Pons (tissue), 1 donor: ENCODE measurements around the gene ZC2HC1B.
"Not testable (repeated sequence)": the region's sequence is repeated elsewhere in the genome, so short reads cannot be mapped to it uniquely, and the experiment has no call there.

ENCODE experiments used
- DNase-seq: peaks from one replicate; pipeline ENCODE4 v3.0.0-alpha.2; 2016; ENCODE audit warnings: low spot score

The ZC2HC1B gene, protein sequence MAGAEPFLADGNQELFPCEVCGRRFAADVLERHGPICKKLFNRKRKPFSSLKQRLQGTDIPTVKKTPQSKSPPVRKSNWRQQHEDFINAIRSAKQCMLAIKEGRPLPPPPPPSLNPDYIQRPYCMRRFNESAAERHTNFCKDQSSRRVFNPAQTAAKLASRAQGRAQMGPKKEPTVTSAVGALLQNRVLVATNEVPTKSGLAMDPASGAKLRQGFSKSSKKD

DNA sequence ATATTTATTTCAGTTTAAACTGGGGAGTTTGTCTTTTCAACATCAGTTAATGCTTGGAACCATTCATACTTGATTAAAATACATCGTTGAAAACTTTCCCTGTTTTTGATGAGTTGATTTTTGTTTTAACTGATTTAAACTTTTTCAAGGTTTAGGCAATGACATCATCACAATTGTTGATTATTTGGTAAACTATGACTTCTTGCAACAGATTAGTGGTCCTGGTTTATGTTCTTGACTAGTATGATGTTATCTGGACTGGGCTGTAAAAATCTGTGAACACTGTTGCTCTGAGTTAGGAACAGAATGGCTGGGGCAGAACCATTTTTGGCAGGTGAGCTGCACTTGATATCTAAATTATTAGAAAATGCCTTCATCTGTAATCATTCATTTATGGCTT is at the start of gene ZC2HC1B:
Gene ZC2HC1B (plus strand): TSS at position 241 of the 400 bp plus-strand sequence. CDS start 66 bp downstream, at position 307.
- no peak for DNase-seq

DNA sequence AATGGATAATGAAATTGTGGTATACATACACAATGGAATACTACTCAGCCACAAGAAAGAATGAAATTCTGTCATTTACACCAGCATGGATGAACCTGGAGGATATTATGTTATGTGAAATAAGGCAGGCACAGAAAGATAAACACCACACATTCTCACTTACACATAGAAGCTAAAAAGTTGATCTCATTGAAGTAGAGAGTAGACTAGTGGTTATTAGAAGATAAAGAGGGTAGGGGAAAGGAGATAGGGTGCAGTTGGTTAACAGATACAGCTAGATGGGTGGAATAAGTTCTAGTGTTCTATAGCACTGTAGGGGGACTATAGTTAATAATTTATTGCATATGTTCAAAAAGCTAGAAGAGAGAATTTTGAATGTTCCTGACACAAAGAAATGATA is 46.7 kb upstream of the ZC2HC1B start:
- DNase-seq = no peak

DNA sequence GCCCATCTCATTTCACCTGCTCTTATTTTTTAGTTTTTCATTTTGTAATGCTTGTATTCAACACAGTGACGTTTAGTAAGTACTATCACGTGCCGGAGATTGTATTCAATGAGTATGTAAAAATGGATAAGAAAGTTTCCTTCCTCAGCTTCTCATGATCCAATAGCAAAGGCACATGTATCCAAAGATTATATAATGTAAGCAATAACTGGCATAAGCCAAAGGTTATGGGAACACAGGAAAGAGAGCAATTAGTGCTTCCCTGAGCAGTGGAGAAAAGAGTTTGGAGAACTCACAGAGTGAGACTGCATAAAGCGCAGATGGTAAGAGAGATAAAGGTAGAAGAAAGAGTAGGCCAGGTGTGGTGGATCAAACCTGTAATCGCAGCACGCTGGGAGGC is 42.9 kb upstream of the ZC2HC1B start:
- DNase-seq = no peak

DNA sequence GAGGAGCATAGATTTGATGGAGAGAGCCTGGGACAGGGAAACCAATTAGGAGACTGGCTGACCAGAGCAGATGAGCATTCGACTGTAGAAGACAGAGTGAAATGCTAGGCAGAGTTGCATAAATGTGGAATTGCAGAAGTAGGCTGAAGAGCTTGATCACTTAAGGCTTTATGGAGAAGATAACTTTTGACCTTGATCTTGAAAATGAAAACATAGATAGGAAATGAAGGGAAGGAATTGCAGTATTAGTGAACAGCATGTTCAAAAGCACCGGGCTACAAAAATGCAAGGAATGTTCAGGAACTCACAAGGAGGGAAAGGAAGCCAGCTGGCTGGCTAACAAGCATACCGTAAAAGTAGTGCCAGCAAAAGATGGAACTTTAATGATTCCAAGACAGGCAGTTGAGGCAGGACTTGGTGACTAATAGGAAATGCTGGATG is 41.7 kb upstream of the ZC2HC1B start:
- no peak for DNase-seq

DNA sequence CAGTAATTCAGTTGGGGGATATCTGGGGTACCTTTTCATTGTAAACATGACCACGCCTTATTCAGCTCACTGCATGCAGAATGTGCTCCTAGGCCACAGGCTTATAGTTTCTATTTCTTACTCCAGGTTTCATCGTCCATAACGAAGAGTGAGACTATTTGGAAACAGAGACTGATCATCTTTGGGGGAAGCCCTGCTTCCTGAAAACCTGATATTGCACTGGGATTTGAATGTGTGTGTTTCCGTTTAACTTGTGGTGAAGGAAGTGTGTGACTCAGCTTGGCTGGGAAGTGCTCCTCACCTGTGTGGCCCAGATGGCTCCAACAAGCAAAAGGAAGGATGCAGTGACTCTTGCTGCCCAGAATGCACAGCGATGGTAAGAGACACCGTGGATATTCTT is 40.7 kb upstream of the ZC2HC1B start:
- peak; percentile 6 for DNase-seq

DNA sequence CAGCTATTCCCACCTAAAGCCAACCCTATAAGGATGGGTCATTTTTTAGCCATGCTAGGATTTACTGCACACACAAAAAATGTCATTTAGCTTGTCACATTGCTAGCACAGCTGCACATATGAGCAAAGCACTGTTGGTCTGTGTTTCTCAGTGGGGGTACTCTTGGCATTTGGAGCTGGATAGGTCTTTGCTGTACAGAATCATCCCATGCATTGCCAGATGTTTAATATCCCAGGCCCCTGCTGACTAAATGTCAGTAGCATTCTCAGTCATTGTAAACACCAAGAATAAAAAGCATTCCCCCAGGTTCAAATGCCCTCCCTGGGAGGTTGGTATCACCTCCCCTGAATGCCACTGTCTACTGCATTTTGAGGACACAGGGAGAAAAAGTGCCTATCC is 35.7 kb upstream of the ZC2HC1B start:
- DNase-seq = no peak

DNA sequence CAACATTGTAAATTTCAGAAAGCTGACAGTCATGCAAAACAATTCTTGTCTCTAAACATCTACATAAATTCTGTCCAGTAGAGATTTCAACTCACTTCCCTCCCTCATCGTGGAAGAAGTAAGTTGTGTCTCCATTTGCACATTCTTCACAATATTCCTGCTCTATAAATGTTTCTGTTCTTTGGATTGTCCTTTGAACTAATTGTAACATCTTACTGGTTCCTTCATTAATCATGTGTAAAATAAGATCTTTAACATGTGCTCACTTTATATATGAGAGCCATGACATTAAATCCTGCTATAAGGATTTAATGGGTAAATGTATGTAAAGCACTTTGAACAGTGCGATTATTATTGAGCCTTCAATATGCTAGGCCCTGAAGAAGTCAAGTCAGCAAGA is 28.1 kb upstream of the ZC2HC1B start:
- no peak for DNase-seq

DNA sequence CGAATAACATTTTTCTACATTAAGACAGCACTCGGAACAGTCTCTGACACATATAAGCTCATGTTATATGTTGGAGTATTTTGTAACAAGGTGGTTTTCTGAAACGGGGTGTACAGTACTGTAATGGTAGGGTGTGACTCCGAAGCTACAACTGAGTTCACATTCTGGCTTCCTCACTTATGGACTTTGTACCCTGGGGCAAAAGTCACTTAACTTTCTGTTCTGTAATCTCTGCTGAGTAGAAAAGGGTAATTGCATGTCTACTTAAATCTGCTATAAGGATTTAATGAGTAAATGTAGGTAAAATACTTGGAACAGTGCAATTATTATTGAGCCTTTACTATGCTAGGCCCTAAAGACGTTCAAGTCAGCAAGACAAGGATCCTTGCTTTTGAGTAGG is 25.9 kb upstream of the ZC2HC1B start:
- no peak for DNase-seq

DNA sequence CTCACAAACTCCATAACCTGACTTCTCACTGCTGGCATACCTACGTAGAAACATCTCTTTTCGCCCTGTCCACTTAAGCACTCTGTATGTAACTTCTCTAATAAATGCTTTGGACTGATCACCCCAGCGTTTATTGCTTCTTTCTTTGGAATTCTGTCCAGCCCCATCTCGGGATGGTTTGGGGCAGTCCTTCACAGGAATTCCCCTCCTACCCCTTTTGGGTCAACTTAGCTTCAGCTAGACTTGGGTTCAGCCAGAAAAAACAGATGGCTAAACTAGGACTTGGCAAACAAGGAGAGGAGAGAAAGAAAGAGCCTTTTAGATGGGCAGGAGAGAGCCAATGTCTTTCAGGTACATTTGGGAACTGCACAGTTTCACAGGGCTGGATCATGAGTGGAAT is 25.1 kb upstream of the ZC2HC1B start:
- no peak for DNase-seq

DNA sequence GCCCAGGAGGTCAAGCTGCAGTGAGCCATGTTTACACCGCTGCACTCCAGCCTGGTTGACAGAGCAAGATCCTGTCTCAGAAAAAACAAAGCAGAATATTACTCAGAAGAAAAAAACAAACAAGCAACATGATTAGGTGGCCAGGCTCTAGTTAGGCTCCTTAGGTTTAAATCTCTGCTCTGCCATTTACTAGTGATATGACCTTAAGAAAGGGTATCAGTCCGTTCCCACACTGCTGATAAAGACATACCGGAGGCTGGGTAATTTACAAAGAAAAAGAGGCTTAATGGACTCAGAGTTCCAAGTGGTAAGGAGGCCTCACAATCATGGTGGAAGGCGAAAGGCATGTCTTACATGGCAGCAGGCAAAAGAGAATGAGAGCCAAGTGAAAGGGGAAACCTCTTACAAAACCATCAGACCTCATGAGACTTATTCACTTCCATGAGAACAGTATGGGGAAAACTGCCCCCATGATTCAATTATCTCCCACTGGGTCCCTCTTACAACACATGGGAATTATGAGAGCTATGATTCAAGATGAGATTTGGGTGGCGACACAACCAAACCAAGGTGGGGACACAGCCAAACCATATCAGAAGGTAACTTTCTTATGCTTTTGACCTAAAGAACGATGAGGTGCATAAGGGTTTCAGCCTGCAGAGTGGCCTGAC is 23.5 kb upstream of the ZC2HC1B start:
- DNase-seq = no peak

DNA sequence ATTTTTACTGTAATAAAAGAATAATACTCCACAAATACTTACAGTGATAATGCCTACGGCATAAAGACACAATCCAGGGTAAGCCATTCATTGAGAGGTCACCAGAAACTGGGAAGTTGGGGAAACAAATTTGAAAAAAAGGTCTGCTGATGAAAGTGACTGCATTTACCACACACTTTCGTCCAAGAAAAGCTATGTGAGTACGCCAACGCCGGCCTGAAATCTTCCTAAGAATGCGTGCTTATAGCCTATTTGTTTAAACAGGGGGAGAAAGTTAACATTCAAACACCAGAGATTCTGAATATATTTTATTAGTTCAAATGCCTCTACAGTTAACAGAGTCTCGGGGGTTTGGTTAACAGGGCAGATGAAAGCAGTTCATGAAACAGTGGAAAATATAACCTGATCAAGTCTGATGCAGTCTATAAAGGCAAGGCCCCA is 21.8 kb upstream of the ZC2HC1B start:
- peak; percentile 53 for DNase-seq

DNA sequence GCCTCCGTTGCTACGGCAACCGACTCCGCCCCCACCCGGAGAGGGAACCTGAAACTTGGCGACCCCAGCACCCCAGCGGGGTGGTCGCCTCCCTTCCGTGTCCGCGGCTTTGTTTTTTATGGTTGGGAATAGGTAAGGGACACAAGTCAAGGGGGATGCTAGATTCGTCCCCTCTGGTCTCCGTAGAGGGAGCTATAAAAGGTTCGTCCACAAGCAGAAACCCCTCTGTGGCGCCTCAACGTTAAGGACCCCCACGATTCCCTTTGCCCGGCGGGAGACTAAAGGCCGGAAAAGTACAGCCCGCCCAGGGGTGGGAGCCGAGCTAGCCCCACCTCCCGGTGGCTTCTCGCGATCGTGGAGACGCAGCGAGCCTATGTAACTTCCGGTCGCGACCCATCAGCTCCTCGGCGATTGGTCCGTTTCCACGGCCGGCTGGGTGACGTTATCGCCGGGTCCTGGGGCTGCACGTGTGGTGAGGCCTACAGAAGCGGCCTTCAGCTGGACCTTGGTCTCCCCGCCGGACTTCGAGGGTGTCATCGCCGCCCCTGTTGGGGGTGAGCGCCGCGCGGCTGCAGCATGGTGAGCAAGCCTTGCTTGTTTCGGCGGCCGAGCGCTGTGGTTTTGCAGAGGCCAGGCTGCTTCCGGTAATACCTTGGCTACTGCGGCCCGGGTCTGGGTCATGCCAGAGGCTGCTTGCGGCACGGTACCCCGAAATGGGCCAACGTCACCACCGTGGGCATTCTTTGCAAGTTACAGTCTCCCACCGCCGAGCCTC is 21.2 kb upstream of the ZC2HC1B start, which contains the start of gene LTV1:
Gene LTV1 (plus strand): TSS at position 437 of the 775 bp plus-strand sequence. CDS start 140 bp downstream, at position 577.
- peak; percentile 95 for DNase-seq

DNA sequence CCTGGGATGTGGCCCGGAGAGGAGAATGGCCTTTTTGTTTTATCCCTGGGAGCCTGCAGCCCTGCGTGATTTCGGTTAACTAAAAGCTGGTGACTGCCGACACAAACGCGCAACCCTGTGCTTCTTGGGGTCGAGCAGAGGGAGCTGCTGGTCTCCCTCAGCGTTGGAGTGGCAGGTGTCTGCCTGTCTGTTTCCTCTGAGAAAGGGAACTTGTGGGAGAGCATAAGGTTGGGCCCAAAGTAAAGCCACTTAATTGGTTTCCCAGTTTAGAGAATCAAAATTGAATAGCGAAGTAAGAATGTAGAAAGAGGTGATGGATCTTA is 20.6 kb upstream of the ZC2HC1B start:
- peak; percentile 14 for DNase-seq

DNA sequence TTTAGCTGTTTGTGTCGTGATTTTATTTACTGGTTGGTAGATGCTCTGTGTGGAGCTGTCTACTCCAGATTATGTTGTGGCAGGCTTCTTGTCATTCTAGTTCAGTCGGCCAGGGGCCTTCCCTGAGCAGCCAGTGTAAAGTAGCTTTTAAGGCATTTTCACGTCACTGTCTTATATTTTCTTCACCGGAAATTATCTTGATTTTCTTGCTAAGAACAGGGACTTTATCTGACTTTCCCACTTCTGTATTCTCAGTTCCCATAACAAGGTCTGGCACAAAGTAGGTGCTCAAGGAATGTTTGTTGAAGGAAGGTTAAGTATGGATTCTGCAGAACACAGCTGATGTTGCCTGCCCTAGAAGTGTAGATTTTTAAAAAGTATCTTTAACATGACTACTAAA is 20.3 kb upstream of the ZC2HC1B start:
- DNase-seq = no peak

DNA sequence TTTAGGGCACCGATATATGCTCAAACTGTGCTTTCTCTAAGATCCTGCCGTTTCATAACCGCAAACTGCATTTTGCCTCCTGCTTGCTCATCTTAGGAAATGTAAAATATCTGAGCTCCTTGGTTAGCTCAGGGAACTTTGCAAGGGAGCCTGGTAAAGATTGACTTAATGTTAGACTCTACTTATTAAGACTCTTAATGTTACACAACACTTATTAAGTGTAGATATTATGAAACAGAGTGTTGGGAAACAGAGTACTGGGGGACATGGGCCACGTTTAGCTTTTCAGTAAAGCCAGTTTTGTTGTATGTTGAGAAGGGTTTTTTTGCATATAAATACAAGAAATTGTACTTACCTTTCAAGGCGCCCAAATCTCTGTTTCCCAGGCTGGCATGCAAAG is 19.2 kb upstream of the ZC2HC1B start:
- DNase-seq = no peak

DNA sequence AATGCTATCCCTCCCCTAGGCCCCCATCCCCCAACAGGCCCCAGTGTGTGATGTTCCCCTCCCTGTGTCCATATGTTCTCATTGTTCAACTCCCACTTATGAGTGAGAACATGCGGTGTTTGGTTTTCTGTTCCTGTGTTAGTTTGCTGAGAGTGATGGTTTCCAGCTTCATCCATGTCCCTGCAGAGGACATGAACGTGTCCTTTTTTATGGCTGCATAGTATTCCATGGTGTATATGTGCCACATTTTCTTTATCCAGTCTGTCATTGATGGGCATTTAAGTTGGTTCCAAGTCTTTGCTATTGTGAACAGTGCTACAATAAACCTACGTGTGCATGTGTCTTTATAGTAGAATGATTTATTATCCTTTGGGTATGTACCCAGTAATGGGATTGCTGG is 12.6 kb upstream of the ZC2HC1B start:
- not testable (repeated sequence) for DNase-seq

DNA sequence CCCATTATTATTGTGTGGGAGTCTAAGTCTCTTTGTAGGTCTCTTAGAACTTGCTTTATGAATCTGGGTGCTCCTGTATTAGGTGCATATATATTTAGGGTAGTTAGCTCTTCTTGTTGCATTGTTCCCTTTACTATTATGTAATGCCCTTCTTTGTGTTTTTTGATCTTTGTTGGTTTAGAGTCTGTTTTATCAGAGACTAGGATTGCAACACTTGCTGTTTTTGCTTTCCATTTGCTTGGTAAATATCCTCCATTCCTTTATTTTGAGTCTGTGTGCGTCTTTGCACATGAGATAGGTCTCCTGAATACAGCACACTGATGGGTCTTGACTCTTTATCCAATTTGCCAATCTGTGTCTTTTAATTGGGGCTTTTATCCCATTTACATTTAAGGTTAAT is 9.2 kb upstream of the ZC2HC1B start:
- DNase-seq = not testable (repeated sequence)

DNA sequence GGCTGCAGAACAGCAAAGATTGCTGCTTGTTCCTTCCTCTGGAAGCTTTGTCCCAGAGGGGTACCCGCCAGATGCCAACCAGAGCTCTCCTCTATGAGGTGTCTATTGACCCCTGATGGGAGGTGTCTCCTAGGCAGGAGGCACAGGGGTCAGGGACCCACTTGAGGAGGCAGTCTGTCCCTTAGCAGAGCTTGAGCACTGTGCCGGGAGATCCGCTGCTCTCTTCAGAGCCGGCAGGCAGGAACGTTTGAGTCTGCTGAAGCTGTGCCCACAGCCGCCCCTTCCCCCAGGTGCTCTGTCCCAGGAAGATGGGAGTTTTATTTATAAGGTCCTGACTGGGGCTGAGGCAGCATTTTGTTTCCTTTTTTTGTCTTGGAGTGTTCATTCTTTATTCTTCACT is 7.5 kb upstream of the ZC2HC1B start:
- not testable (repeated sequence) for DNase-seq

DNA sequence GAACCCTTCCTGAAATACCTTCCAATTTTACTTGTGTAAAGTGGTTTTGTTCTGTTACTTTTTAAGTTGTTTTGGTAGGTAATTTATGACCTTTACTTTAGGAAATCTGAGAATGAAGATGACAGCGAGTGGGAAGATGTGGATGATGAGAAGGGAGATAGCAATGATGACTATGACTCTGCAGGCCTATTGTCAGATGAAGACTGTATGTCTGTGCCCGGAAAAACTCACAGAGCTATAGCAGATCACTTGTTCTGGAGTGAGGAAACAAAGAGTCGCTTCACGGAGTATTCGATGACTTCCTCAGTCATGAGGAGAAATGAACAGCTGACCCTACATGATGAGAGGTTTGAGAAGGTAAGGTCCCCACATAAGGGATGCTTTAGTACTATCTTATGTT is 6.6 kb upstream of the ZC2HC1B start:
- DNase-seq = peak; percentile 8

DNA sequence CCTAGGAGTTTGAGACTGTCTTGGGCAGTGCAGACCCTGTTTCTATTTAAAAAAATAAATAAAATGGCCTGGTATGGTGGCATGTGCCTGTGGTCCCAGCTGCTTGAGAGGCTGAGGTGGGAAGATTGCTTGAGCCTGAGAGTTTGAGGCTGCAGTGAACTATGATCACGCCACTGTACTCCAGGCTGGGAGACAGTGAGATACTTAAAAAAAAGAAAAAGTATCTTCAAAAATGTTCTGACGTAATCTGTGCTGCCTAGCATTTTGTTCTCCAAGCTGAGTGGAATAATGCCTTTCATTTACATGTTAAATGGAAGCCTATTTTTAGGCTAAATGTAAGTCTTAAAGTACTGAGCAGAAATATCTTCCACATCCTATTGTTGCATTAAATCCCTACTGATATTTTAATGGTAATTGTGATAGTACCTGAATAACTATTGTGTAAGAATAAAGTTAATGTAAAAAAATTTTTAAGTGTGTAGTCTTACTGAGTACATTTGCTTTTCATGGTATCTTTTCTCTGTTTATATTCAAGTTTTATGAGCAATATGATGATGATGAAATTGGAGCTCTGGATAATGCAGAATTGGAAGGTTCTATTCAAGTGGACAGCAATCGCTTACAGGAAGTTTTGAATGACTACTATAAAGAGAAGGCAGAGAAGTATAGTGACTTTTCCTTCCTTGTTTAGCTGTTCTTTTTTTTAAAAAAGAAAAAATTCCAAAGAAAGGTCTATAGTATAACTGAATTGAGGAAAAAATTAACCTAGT is 4.2 kb upstream of the ZC2HC1B start:
- no peak for DNase-seq

DNA sequence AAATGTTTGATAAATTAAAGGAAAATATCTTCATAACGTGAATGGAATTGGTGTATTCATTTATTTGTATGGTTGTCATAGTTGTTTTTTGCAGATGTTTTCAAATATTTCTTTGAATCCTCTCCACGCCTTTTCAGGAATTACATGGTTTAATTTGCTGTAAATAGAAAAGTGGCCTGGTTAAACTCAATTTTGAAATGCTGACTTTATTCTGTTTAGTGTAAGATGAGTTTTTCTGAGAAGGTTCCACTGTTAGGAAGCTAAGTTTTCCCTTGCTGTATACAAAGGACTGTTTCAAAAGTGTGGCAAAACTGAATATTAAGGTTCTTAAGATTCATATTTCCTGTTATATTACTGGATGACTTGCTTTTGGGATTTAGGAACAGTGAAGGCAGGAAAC is 503 bp upstream of the ZC2HC1B start:
- DNase-seq = no peak

DNA sequence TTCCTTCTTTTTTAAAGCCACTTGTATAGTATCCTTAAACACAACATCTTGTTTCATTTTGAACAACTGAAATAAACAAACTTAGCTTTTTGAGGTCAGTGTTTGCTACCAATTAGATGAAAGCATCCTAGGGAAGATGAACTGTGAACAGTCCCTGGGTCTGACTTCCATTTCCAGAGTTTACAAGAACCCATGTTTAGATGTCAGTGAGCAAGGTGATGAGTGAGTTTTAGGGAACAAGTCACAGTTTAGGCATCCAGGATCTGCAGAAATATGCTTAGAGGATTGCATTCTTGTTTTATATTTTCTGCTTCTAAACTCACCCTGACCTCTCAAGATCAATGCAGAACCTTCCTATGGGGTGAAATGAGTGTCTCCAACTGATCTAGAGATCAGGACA is 3.0 kb downstream of the ZC2HC1B start:
- no peak for DNase-seq
